ENCODE results near the gene IFT20. TPM values are rescaled to one million over a fixed set of nuclear protein-coding genes. Genes with fewer than 3 reads are reported as not detected.

The IFT20 gene
- 10 to 100 TPM; 18.1 to 22.1 (median 19.4) TPM for total RNA-seq

DNA sequence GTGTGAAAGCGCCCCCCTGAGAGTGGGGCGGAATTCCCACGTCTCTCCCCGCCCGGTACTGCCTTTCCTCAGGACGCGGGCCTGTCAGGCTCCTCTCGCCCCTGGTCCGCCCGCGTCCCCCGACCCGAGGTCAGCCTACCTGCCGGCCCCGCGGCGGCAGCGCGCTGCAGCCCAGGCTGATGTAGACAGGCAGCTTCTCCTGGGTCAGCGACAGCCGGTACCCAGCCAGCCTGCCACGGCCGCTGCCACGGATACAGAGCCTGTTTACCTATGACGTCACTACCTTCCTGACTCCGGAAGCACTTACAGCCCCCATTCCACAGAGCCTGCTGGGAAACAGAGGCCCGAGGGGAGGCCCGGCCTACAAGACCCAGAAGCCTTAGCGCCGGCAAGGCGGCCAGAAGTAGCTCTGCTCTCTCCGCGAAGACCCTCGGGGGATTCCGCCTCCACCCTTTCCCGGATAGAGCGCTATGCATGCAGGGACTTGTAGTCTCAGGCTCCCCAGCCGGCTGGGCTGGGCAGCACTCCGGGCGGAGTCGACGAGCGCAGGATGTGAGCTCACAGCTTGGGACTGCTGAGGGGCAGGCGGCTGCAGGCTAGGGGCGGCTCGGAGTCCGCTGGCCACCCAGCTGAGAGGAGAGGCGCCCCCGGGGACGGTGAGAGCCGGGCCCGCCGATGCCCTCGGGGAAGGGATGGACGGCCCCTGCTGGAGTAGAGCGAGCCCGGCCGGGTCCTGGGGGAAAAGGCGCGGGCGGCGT is at the start of gene IFT20, which contains the start of gene TNFAIP1:
Gene IFT20, minus strand, starts transcription at position 272 of the 758 bp plus-strand sequence. CDS start 3,487 bp downstream, outside the sequence.
Gene TNFAIP1, plus strand, starts transcription at position 561 of the 758 bp plus-strand sequence. CDS start 3,761 bp downstream, outside the sequence.
- Mint-ChIP-seq H3K27me3 (ENCODE audit: low read depth) (no peaks in the 10 kb centered on the region), H3K4me1 (ENCODE audit: low read depth) (peaks cover 44% of the 10 kb centered on the region), H3K9me3 (no peaks in the 10 kb centered on the region), H3K4me3 (peak within 1 kb of the TSS; percentile 96), H3K36me3 (ENCODE audit: insufficient read depth) (peaks cover 12% of the 10 kb centered on the region)
- DNase-seq (peak; percentile 96), ATAC-seq (peak; percentile 97 to 98)

DNA sequence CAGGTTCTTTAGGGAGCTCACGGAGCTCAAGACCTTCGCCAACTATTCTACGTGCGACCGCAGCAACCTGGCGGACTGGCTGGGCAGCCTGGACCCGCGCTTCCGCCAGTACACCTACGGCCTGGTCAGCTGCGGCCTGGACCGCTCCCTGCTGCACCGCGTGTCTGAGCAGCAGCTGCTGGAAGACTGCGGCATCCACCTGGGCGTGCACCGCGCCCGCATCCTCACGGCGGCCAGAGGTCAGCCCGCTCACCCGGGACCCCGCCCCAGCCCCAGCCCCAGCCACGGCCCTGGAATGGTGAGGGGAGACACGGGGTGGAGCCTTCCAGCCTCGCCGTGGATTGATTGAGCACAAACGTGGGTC is 49.7 kb upstream of the IFT20 start:
- peak; percentile 18 to 19 for ATAC-seq
- Mint-ChIP-seq H3K4me1 (ENCODE audit: low read depth) (peaks cover 27% of the 10 kb centered on the region), H3K27me3 (ENCODE audit: low read depth) (no peaks in the 10 kb centered on the region), H3K4me3 (peak overlapping the region; percentile 86), H3K9me3 (no peaks in the 10 kb centered on the region), H3K36me3 (ENCODE audit: insufficient read depth) (peaks cover 14% of the 10 kb centered on the region)
- DNase-seq, result no peak

DNA sequence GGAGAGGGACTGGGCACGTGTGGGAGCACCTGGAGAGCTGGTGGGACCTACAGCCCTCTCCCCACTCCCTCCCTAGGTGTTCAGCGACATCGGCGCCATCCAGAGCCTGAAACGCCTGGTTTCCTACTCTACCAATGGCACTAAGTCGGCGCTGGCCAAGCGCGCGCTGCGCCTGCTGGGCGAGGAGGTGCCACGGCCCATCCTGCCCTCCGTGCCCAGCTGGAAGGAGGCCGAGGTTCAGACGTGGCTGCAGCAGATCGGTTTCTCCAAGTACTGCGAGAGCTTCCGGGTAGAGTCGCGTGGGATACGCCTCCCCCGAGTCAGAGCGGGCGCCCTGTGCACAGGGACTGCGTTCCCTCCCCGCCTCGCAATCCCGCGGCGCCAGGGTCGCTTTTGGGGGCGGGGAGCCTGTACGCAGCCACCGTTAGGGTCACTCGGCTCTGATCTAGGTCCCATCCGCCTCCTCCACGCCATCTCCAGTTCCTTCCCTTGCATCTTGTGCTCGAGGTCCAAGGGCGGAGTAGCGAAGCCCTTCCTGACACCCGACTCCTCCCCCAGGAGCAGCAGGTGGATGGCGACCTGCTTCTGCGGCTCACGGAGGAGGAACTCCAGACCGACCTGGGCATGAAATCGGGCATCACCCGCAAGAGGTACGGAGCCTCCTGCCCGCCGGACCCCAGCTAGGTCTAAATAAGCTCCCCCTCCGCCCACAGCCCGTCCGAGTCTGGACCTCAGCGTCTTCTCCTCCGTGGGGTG is 49.2 kb upstream of the IFT20 start:
- Mint-ChIP-seq H3K4me1 (ENCODE audit: low read depth) (peaks cover 27% of the 10 kb centered on the region), H3K9me3 (no peaks in the 10 kb centered on the region), H3K36me3 (ENCODE audit: insufficient read depth) (peaks cover 12% of the 10 kb centered on the region), H3K27me3 (ENCODE audit: low read depth) (no peaks in the 10 kb centered on the region), H3K4me3 (peak overlapping the region; percentile 86)
- DNase-seq (peak; percentile 50), ATAC-seq (peak; percentile 94 to 95)

DNA sequence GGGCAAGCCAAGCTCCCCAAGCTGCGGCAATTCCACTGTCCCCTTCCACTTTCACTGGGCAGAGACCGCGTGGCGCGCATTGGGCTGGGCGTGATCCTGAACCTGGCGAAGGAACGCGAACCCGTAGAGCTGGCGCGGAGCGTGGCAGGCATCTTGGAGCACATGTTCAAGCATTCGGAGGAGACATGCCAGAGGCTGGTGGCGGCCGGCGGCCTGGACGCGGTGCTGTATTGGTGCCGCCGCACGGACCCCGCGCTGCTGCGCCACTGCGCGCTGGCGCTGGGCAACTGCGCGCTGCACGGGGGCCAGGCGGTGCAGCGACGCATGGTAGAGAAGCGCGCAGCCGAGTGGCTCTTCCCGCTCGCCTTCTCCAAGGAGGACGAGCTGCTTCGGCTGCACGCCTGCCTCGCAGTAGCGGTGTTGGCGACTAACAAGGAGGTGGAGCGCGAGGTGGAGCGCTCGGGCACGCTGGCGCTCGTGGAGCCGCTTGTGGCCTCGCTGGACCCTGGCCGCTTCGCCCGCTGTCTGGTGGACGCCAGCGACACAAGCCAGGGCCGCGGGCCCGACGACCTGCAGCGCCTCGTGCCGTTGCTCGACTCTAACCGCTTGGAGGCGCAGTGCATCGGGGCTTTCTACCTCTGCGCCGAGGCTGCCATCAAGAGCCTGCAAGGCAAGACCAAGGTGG is 46.0 kb upstream of the IFT20 start:
- Mint-ChIP-seq H3K36me3 (ENCODE audit: insufficient read depth) (peaks cover 9% of the 10 kb centered on the region), H3K27me3 (ENCODE audit: low read depth) (no peaks in the 10 kb centered on the region), H3K9me3 (no peaks in the 10 kb centered on the region), H3K4me3 (peak overlapping the region; percentile 62), H3K4me1 (ENCODE audit: low read depth) (peaks cover 25% of the 10 kb centered on the region)
- no peak for DNase-seq
- no peak for ATAC-seq

- DNase-seq, result no peak
- Mint-ChIP-seq H3K27me3 (ENCODE audit: low read depth) (no peaks in the 10 kb centered on the region), H3K36me3 (ENCODE audit: insufficient read depth) (peaks cover 9% of the 10 kb centered on the region), H3K4me1 (ENCODE audit: low read depth) (peaks cover 21% of the 10 kb centered on the region), H3K9me3 (no peaks in the 10 kb centered on the region), H3K4me3 (no peak overlapping the region)
- no peak for ATAC-seq
Measured at GRCh38 chr17:28379814-28380801, 44.8 kb upstream of the IFT20 start.

- Mint-ChIP-seq H3K4me1 (ENCODE audit: low read depth) (peaks cover 16% of the 10 kb centered on the region), H3K4me3 (peak overlapping the region; percentile 82), H3K27me3 (ENCODE audit: low read depth) (no peaks in the 10 kb centered on the region), H3K36me3 (ENCODE audit: insufficient read depth) (peaks cover under 1% of the 10 kb centered on the region), H3K9me3 (no peaks in the 10 kb centered on the region)
- DNase-seq (no peak), ATAC-seq (no peak)
Measured at GRCh38 chr17:28372945-28373274, 37.6 kb upstream of the IFT20 start.

- Mint-ChIP-seq H3K9me3 (no peaks in the 10 kb centered on the region), H3K36me3 (ENCODE audit: insufficient read depth) (no peaks in the 10 kb centered on the region), H3K4me3 (peak overlapping the region; percentile 82), H3K4me1 (ENCODE audit: low read depth) (peaks cover 16% of the 10 kb centered on the region), H3K27me3 (ENCODE audit: low read depth) (no peaks in the 10 kb centered on the region)
- ATAC-seq (peak; percentile 9 to 19), DNase-seq (no peak)
Measured at GRCh38 chr17:28372203-28372944, 37.1 kb upstream of the IFT20 start.

DNA sequence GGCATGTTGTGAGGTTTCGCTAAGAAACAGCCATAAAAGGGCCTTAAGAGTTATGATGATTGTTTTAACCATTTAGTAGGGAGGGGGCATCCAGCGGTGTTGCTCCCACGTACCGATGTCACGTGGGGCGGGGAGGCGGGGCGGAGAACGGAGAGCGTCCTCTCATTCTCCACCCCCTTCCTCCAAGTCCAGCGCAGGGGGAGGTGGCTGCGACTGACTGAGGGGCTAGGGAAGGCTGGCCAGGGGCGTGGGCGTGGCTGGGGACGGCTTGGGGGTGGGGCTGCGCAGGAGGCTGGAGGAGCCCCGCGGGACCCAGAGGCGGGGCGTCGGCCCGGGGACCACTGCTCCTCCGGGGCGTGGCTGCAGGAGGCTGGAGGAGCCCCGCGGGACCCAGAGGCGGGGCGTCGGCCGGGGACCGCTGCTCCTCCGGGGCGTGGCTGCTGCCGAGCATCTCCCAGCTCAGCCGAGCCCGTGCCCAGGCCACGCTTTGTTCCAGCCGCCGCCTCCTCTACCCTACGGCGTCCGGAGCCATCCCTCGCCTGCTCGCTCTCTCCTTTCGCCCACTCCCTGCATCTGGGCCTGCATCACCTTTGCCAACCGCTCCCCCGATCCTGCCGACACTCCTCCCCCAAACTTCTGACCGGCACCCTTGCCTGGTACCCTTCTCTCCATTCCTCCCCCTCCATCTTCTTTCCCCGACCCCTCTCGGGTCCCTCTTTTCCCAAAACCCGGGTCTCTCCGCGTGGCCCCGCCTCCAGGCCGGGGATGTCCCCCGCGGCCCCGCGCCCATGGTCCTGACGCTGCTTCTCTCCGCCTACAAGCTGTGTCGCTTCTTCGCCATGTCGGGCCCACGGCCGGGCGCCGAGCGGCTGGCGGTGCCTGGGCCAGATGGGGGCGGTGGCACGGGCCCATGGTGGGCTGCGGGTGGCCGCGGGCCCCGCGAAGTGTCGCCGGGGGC is 36.3 kb upstream of the IFT20 start, which contains the start of gene SARM1:
Gene SARM1, plus strand, starts transcription at position 450 of the 958 bp plus-strand sequence. Its CDS starts 339 bp downstream, at position 789.
- peak within 1 kb of the TSS; percentile 90 for H3K4me3 Mint-ChIP-seq
- ATAC-seq, result peak; percentile 91 to 92
- DNase-seq, result peak; percentile 75
- H3K27me3 Mint-ChIP-seq (ENCODE audit: low read depth), result no peaks in the 10 kb centered on the region
- no peaks in the 10 kb centered on the region for H3K36me3 Mint-ChIP-seq (ENCODE audit: insufficient read depth)
- H3K4me1 Mint-ChIP-seq (ENCODE audit: low read depth), result peaks cover 16% of the 10 kb centered on the region
- H3K9me3 Mint-ChIP-seq, result no peaks in the 10 kb centered on the region

DNA sequence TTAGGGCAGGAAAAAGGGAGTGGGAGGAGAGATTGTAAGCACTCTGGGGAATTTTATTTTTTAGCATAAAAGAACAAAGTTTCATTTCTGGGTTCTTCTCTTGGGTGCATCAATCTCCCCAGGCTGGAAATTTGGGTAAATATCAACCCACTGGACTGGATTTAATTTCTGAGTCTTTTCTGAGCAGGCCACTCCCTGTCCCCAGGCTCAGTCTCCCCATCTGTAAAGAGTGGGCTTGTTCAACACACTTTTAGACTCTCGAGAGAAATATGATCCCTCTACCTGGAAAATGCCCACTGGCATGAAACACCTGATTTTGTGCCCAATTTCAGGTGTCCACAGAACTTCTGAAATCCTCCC is 35.5 kb upstream of the IFT20 start:
- Mint-ChIP-seq H3K4me3 (peak overlapping the region; percentile 90), H3K9me3 (no peaks in the 10 kb centered on the region), H3K36me3 (ENCODE audit: insufficient read depth) (no peaks in the 10 kb centered on the region), H3K27me3 (ENCODE audit: low read depth) (no peaks in the 10 kb centered on the region), H3K4me1 (ENCODE audit: low read depth) (peaks cover 16% of the 10 kb centered on the region)
- DNase-seq, result no peak
- ATAC-seq, result no peak

DNA sequence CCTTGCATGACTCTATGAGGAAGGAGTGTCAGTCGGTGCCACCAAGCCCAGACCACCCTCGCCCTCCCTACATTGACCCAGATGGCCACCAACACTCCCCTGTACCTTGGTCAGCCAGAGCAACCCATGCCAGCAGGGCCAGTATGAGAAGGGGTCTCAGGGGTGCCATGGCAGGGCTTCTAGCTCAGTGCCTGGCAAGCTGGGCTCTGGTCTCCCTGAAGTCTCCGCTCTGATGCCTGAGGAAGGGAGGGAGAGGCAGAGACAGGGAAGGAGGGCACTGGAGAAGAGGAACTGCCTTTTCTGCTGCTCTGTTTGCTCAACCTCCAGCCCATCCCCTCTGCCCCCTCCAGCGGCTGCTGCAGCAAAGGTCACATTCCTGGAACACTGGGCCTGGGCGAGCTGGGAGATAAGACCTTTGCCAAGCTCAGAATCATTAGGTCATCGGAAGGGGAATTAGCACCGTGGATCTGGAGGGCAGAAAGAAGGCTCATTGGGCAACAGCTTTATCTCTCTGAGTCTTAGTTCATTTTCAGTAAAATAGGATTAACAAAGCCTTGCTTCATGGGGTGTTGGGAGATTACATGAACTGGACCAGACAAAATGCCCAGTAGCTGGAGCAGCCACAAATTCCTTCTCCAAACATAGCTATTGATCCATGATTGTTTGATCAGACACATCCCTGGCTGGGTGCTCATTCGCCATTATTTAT is 34.9 kb upstream of the IFT20 start, which contains the start of gene VTN:
Gene VTN, minus strand, starts transcription at position 273 of the 709 bp plus-strand sequence. Its CDS starts 104 bp downstream, at position 169.
- Mint-ChIP-seq H3K4me1 (ENCODE audit: low read depth) (peaks cover 16% of the 10 kb centered on the region), H3K27me3 (ENCODE audit: low read depth) (no peaks in the 10 kb centered on the region), H3K4me3 (peak within 1 kb of the TSS; percentile 90), H3K9me3 (no peaks in the 10 kb centered on the region), H3K36me3 (ENCODE audit: insufficient read depth) (no peaks in the 10 kb centered on the region)
- ATAC-seq, result no peak
- DNase-seq, result no peak

DNA sequence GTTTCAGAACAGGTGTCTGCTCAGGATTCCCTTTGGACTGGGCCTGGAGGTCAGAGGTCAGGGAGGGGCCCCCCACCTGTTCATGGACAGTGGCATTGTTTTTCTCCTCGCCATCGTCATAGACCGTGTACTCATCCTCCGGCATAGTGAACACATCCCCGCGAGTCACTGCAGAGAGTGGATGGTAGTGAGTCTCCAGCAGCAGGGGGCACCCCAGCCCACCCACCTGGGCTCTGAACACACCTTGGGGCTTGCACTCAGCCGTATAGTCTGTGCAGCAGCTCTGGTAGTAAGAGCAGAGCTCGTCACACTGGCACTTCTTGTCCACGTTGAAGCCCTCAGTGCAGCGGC is 34.4 kb upstream of the IFT20 start:
- no peaks in the 10 kb centered on the region for H3K36me3 Mint-ChIP-seq (ENCODE audit: insufficient read depth)
- H3K27me3 Mint-ChIP-seq (ENCODE audit: low read depth), result no peaks in the 10 kb centered on the region
- H3K9me3 Mint-ChIP-seq, result no peaks in the 10 kb centered on the region
- ATAC-seq, result no peak
- H3K4me1 Mint-ChIP-seq (ENCODE audit: low read depth), result peaks cover 16% of the 10 kb centered on the region
- H3K4me3 Mint-ChIP-seq, result no peak overlapping the region
- no peak for DNase-seq
